ENCODE data around the gene UROS. TPM values are rescaled to one million over a fixed set of nuclear protein-coding genes. Genes with fewer than 3 reads are reported as not detected.

The UROS gene
- polyA plus RNA-seq, 1 donor from 2014 or later: 103 TPM

GRCh38 chr10:125802739-125803138, 20.3 kb downstream of the UROS start:
- no peaks in the 10 kb centered on the region for H3K79me2 ChIP-seq (replicated peaks; ENCODE audit: insufficient read depth, low read length)
- no peaks in the 10 kb centered on the region for H3K27me3 ChIP-seq (ENCODE audit: insufficient read depth, low read depth, low read length)
- no peak overlapping the region for H3K4me2 ChIP-seq (ENCODE audit: low read length)
- H3K9me2 ChIP-seq (ENCODE audit: insufficient read depth, low read length): no peaks in the 10 kb centered on the region
- H3K36me3 ChIP-seq (ENCODE audit: insufficient read depth, low read length): no peaks in the 10 kb centered on the region
- no peaks in the 10 kb centered on the region for H4K20me1 ChIP-seq (ENCODE audit: insufficient read depth)
- no peak overlapping the region for H3K4me3 ChIP-seq (ENCODE audit: low read length)
- no peak overlapping the region for H3K9ac ChIP-seq (ENCODE audit: low read length)
- no peaks in the 10 kb centered on the region for H3F3A ChIP-seq (ENCODE audit: insufficient read depth, low read length, poor library complexity, severe bottlenecking)
- H2AFZ ChIP-seq (ENCODE audit: low read depth, low read length): no peak overlapping the region
- H3K9me3 ChIP-seq (ENCODE audit: low read length): no peaks in the 10 kb centered on the region
- H3K27ac ChIP-seq (ENCODE audit: low read length): no peak overlapping the region
- TF ChIP-seq EP300 (conservative IDR thresholded peaks at IDR 0.05; ENCODE audit: poor library complexity, severe bottlenecking) (no peak), POLR2AphosphoS5 (IDR thresholded peaks at IDR 0.05) (no peak), TAF1 (IDR thresholded peaks at IDR 0.05; ENCODE audit: low read depth) (no peak), EZH2 (IDR thresholded peaks at IDR 0.05; ENCODE audit: borderline replicate concordance, insufficient read depth, low read length, poor library complexity, severe bottlenecking) (no peak), SMC3 (conservative IDR thresholded peaks at IDR 0.05; ENCODE audit: poor library complexity) (no peak), CTCF (IDR thresholded peaks at IDR 0.05; ENCODE audit: poor library complexity, severe bottlenecking) (no peak), MXI1 (conservative IDR thresholded peaks at IDR 0.05; ENCODE audit: poor library complexity, severe bottlenecking) (no peak), REST (IDR thresholded peaks at IDR 0.05; ENCODE audit: borderline replicate concordance) (no peak)

GRCh38 chr10:125802131-125802530, 20.9 kb downstream of the UROS start:
- H4K20me1 ChIP-seq (ENCODE audit: insufficient read depth): no peaks in the 10 kb centered on the region
- TF ChIP-seq TAF1 (IDR thresholded peaks at IDR 0.05; ENCODE audit: low read depth): no peak
- TF ChIP-seq MXI1 (conservative IDR thresholded peaks at IDR 0.05; ENCODE audit: poor library complexity, severe bottlenecking): no peak
- TF ChIP-seq REST (IDR thresholded peaks at IDR 0.05; ENCODE audit: borderline replicate concordance): no peak
- H2AFZ ChIP-seq (ENCODE audit: low read depth, low read length): no peak overlapping the region
- H3K27ac ChIP-seq (ENCODE audit: low read length): no peak overlapping the region
- H3K9me2 ChIP-seq (ENCODE audit: insufficient read depth, low read length): no peaks in the 10 kb centered on the region
- no peak overlapping the region for H3K4me3 ChIP-seq (ENCODE audit: low read length)
- H3K4me2 ChIP-seq (ENCODE audit: low read length): no peak overlapping the region
- H3K36me3 ChIP-seq (ENCODE audit: insufficient read depth, low read length): no peaks in the 10 kb centered on the region
- H3F3A ChIP-seq (ENCODE audit: insufficient read depth, low read length, poor library complexity, severe bottlenecking): no peaks in the 10 kb centered on the region
- no peak overlapping the region for H3K9ac ChIP-seq (ENCODE audit: low read length)
- H3K79me2 ChIP-seq (replicated peaks; ENCODE audit: insufficient read depth, low read length): no peaks in the 10 kb centered on the region
- H3K27me3 ChIP-seq (ENCODE audit: insufficient read depth, low read depth, low read length): no peaks in the 10 kb centered on the region
- H3K9me3 ChIP-seq (ENCODE audit: low read length): no peaks in the 10 kb centered on the region

Measured in neural cell (in vitro differentiated cells).